ENCODE data around the gene CD79A. TPM values are rescaled to one million over a fixed set of nuclear protein-coding genes. Genes with fewer than 3 reads are reported as not detected.
"Not testable (repeated sequence)": the region's sequence is repeated elsewhere in the genome, so short reads cannot be mapped to it uniquely, and the experiment has no call there.

The CD79A gene
- total and polyA plus RNA-seq, 7 experiments from 2014 or later = 2.6 to 27.9 (median 8.9) TPM

DNA sequence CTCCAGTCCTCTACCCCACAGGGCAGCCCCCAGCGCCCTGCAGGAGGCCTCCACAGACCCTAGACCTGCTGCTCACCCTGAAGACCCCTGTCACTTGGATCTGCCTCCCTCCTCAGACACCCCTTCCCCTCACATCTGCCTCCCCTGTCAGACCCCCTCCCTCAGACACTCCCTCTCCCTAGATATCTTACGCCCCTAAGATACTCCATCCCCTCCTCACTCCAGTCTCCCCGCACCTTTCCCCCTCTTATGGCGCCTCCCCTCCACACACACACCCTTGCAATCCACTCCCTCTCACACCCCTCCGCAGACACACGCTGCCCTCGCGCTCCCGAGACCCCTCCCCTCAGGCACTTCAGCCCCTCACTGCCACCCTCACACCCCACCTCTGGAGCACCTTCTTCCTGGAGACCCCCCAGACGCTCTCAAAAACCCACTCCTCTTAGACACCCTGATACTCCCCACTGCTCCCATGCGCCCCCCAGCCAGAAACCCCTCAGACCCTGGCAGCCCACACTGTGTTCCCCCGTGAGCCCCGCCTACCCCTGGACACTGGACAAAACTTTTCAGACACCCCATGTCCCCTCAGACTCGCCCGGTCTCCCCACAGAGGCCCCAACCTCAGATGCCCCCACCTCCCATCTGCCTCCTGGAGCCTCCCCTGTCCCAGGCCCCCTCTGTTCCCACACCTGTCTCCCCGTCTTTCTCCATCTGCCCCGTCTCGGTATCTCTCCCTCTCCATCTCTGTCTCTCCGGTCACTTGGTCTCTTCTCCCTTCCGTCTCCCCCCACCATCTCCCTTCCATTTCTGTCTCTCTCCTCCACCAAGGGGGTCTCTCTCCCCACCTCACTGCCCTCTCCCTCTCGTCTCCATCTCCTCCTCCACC is 36.7 kb downstream of the CD79A start:
- CTCF ChIA-PET = no interaction called here
- intact Hi-C loops (cut with micrococcal nuclease) = loop anchor here in 1 of 2 donors (2.0 kb wide), 2 partner anchors 13 to 37 kb away; no protein-coding TSS in a partner anchor
- Mint-ChIP-seq H3K36me3 (peaks cover 0 to 21% (median 0%) of the 10 kb centered on the region in 5 donors), H3K27ac (peak overlapping the region in 5 of 9 donors; percentile 35 to 67 (median 52)), H3K4me3 (peak overlapping the region in 7 of 10 donors; percentile 43 to 71 (median 51)), H3K9me3 (peaks cover 0 to 5% (median 0%) of the 10 kb centered on the region in 11 donors), H3K4me1 (peaks cover 15 to 43% (median 31%) of the 10 kb centered on the region in 7 donors), H3K27me3 (peaks cover 0 to 28% (median 0%) of the 10 kb centered on the region in 5 donors)
- POLR2A ChIA-PET = no interaction called here
- ATAC-seq (no peak), DNase-seq (no peak)
- no peak overlapping the region for H3K27ac ChIP-seq (ENCODE audit: low read depth, low read length)
- peaks cover 20 to 53% of the 10 kb centered on the region in 2 donors for H3K4me1 ChIP-seq (ENCODE audit: control insufficient read depth in 2 of 2, insufficient read depth in 2 of 2, low read length in 2 of 2)
- peaks cover 0 to 5% (median 0%) of the 10 kb centered on the region in 3 experiments for H3K36me3 ChIP-seq (ENCODE audit: control insufficient read depth in 2 of 3, insufficient read depth in 3 of 3, low read length in 3 of 3)
- H3K9me3 ChIP-seq (ENCODE audit: control insufficient read depth in 2 of 3, low read length in 3 of 3) = no peaks in the 10 kb centered on the region
- H3K27me3 ChIP-seq (ENCODE audit: control insufficient read depth in 2 of 2, insufficient read depth in 2 of 2, low read length in 2 of 2) = peaks cover 0 to 23% of the 10 kb centered on the region in 2 donors
- no peak overlapping the region for H3K4me3 ChIP-seq (ENCODE audit: low read length)

GRCh38 chr19:41914424-41914834 is 37.4 kb downstream of the CD79A start:
- CTCF ChIA-PET; ATAC-seq; H3K36me3 ChIP-seq (ENCODE audit: control insufficient read depth in 2 of 3, insufficient read depth in 3 of 3, low read length in 3 of 3); H3K9me3 Mint-ChIP-seq; H3K4me3 ChIP-seq (ENCODE audit: low read length); H3K9me3 ChIP-seq (ENCODE audit: control insufficient read depth in 2 of 3, low read length in 3 of 3); DNase-seq; H3K27ac ChIP-seq (ENCODE audit: low read depth, low read length); POLR2A ChIA-PET: not testable (repeated sequence)
- Mint-ChIP-seq H3K36me3 (peaks cover 0 to 17% (median 0%) of the 10 kb centered on the region in 5 donors), H3K27me3 (peaks cover 0 to 26% (median 0%) of the 10 kb centered on the region in 5 donors), H3K27ac (peak overlapping the region in 5 of 9 donors; percentile 31 to 67 (median 52)), H3K4me3 (peak overlapping the region in 7 of 10 donors; percentile 42 to 71 (median 44)), H3K4me1 (peaks cover 15 to 43% (median 31%) of the 10 kb centered on the region in 7 donors)
- Histone ChIP-seq H3K4me1 (ENCODE audit: control insufficient read depth in 2 of 2, insufficient read depth in 2 of 2, low read length in 2 of 2) (peaks cover 20 to 53% of the 10 kb centered on the region in 2 donors), H3K27me3 (ENCODE audit: control insufficient read depth in 2 of 2, insufficient read depth in 2 of 2, low read length in 2 of 2) (peaks cover 0 to 23% of the 10 kb centered on the region in 2 donors)
- intact Hi-C loops (cut with micrococcal nuclease) = loop anchor here in 1 of 2 donors (2.0 kb wide), 1 partner anchor 36 kb away; no protein-coding TSS in a partner anchor

GRCh38 chr19:41915021-41915775 is 38.1 kb downstream of the CD79A start:
- peaks cover 0 to 23% of the 10 kb centered on the region in 2 donors for H3K27me3 ChIP-seq (ENCODE audit: control insufficient read depth in 2 of 2, insufficient read depth in 2 of 2, low read length in 2 of 2)
- Mint-ChIP-seq H3K27me3 (peaks cover 0 to 26% (median 0%) of the 10 kb centered on the region in 5 donors), H3K27ac (peak overlapping the region in 1 of 9 donors; percentile 63), H3K4me3 (no peak overlapping the region), H3K4me1 (peaks cover 15 to 41% (median 31%) of the 10 kb centered on the region in 7 donors), H3K9me3 (peaks cover 0 to 5% (median 0%) of the 10 kb centered on the region in 11 donors), H3K36me3 (peaks cover 0 to 16% (median 0%) of the 10 kb centered on the region in 5 donors)
- no peaks in the 10 kb centered on the region for H3K9me3 ChIP-seq (ENCODE audit: control insufficient read depth in 2 of 3, low read length in 3 of 3)
- ChIA-PET POLR2A (no interaction called here), CTCF (no interaction called here)
- H3K27ac ChIP-seq (ENCODE audit: low read depth, low read length) = no peak overlapping the region
- intact Hi-C loops (cut with micrococcal nuclease) = loop anchor here in 1 of 2 donors (2.0 kb wide), 1 partner anchor 36 kb away; no protein-coding TSS in a partner anchor
- DNase-seq = peak in 2 of 9 donors; percentile 25 to 35
- H3K4me1 ChIP-seq (ENCODE audit: control insufficient read depth in 2 of 2, insufficient read depth in 2 of 2, low read length in 2 of 2) = peaks cover 20 to 53% of the 10 kb centered on the region in 2 donors
- no peaks in the 10 kb centered on the region for H3K36me3 ChIP-seq (ENCODE audit: control insufficient read depth in 2 of 3, insufficient read depth in 3 of 3, low read length in 3 of 3)
- ATAC-seq = no peak
- H3K4me3 ChIP-seq (ENCODE audit: low read length) = peak overlapping the region; percentile 45

DNA sequence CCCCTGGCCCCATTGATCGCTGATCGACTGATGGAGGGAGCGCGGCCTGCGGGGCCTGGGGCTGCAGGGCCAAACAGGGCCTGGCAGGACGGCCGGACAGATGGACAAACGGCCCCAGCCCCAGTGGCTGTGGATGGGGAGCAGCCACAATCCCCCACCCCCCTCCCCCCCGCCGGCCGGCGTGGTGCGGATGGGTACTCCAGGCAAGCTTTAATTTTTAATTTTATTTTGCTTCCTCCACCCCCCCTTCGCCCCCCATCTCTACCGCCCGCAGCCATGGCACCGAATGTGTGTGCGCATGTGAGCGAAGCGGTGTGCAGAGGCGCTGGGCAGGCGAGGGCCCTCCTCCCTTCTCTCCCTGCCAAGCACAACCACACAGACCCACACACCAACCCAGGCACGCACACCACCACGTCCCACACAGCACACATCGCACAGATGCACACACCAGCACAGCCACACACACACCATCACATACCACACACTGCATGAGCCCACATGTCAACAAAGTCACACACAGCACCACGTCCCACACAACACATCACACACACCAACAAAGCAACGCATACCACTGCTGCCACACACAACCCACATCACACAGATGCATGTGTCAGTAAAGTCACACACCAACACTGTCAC is 38.8 kb downstream of the CD79A start:
- H3K4me1 Mint-ChIP-seq = peaks cover 15 to 34% (median 25%) of the 10 kb centered on the region in 7 donors
- peaks cover 20 to 46% of the 10 kb centered on the region in 2 donors for H3K4me1 ChIP-seq (ENCODE audit: control insufficient read depth in 2 of 2, insufficient read depth in 2 of 2, low read length in 2 of 2)
- POLR2A ChIA-PET = no interaction called here

DNA sequence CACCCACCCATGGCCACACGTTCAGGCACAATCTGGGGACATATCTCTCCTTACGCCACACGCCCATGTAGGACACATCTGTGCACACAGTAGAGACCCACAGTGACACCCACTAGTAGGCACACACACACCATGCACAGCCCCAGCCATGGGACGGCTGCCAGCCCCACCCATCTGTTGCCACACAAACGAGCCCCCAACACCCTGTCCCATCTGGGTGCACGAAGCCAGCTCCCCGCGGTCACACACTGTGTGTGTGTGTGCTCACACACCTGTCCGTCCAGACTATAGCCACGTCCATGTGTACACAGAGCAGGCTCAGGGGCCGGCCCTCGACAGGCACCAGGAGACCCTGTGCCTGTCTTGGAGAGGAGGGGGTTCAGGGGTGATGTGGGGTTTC is 40.6 kb downstream of the CD79A start:
- Histone ChIP-seq H3K27ac (ENCODE audit: low read depth, low read length) (no peak overlapping the region), H3K27me3 (ENCODE audit: control insufficient read depth in 2 of 2, insufficient read depth in 2 of 2, low read length in 2 of 2) (peaks cover 0 to 23% of the 10 kb centered on the region in 2 donors), H3K4me3 (ENCODE audit: low read length) (no peak overlapping the region), H3K36me3 (ENCODE audit: control insufficient read depth in 2 of 3, insufficient read depth in 3 of 3, low read length in 3 of 3) (no peaks in the 10 kb centered on the region), H3K9me3 (ENCODE audit: control insufficient read depth in 2 of 3, low read length in 3 of 3) (no peaks in the 10 kb centered on the region), H3K4me1 (ENCODE audit: control insufficient read depth in 2 of 2, insufficient read depth in 2 of 2, low read length in 2 of 2) (peaks cover 11 to 48% of the 10 kb centered on the region in 2 donors)
- Mint-ChIP-seq H3K27ac (no peak overlapping the region), H3K36me3 (peaks cover 0 to 6% (median 0%) of the 10 kb centered on the region in 5 donors), H3K27me3 (peaks cover 0 to 14% (median 6%) of the 10 kb centered on the region in 5 donors), H3K4me1 (peaks cover 14 to 28% (median 20%) of the 10 kb centered on the region in 7 donors), H3K4me3 (no peak overlapping the region), H3K9me3 (no peaks in the 10 kb centered on the region)
- ChIA-PET POLR2A (interaction anchor here (0.7 to 1.1 kb wide), 2 partner anchors 30 to 34 kb away, joined by 3 to 5 read pairs; partner anchors contain the start of gene ARHGEF1), CTCF (no interaction called here)
- DNase-seq = no peak
- intact Hi-C loops (cut with micrococcal nuclease) = no loop called here
- no peak for ATAC-seq

More for the DNA sequence above, 38.8 kb downstream of the CD79A start:
- intact Hi-C loops (cut with micrococcal nuclease) = loop anchor here (1.0 to 2.0 kb wide), 3 partner anchors 12 to 35 kb away; partner anchors contain the start of gene ERFL (in 1 of the 2)
- ATAC-seq (peak; percentile 25), DNase-seq (peak in 3 of 9 donors; percentile 32 to 42 (median 39))
- Mint-ChIP-seq H3K36me3 (peaks cover 0 to 9% (median 0%) of the 10 kb centered on the region in 5 donors), H3K27ac (no peak overlapping the region), H3K9me3 (peaks cover 0 to 5% (median 0%) of the 10 kb centered on the region in 11 donors), H3K4me3 (no peak overlapping the region), H3K27me3 (peaks cover 0 to 23% (median 0%) of the 10 kb centered on the region in 5 donors)
- Histone ChIP-seq H3K27me3 (ENCODE audit: control insufficient read depth in 2 of 2, insufficient read depth in 2 of 2, low read length in 2 of 2) (peaks cover 0 to 23% of the 10 kb centered on the region in 2 donors), H3K4me3 (ENCODE audit: low read length) (peak overlapping the region; percentile 45), H3K27ac (ENCODE audit: low read depth, low read length) (no peak overlapping the region), H3K36me3 (ENCODE audit: control insufficient read depth in 2 of 3, insufficient read depth in 3 of 3, low read length in 3 of 3) (no peaks in the 10 kb centered on the region), H3K9me3 (ENCODE audit: control insufficient read depth in 2 of 3, low read length in 3 of 3) (no peaks in the 10 kb centered on the region)
- CTCF ChIA-PET = no interaction called here

- Mint-ChIP-seq H3K36me3 (peaks cover 0 to 6% (median under 1%) of the 10 kb centered on the region in 5 donors), H3K27me3 (peaks cover 0 to 12% (median 7%) of the 10 kb centered on the region in 5 donors), H3K27ac (no peak overlapping the region), H3K4me1 (peaks cover 15 to 28% (median 21%) of the 10 kb centered on the region in 7 donors), H3K4me3 (no peak overlapping the region), H3K9me3 (no peaks in the 10 kb centered on the region)
- ATAC-seq (peak; percentile 17), DNase-seq (no peak)
- intact Hi-C loops (cut with micrococcal nuclease) = no loop called here
- Histone ChIP-seq H3K4me1 (ENCODE audit: control insufficient read depth in 2 of 2, insufficient read depth in 2 of 2, low read length in 2 of 2) (peaks cover 11 to 46% of the 10 kb centered on the region in 2 donors), H3K4me3 (ENCODE audit: low read length) (no peak overlapping the region), H3K9me3 (ENCODE audit: control insufficient read depth in 2 of 3, low read length in 3 of 3) (no peaks in the 10 kb centered on the region), H3K27ac (ENCODE audit: low read depth, low read length) (no peak overlapping the region), H3K27me3 (ENCODE audit: control insufficient read depth in 2 of 2, insufficient read depth in 2 of 2, low read length in 2 of 2) (peaks cover 0 to 23% of the 10 kb centered on the region in 2 donors), H3K36me3 (ENCODE audit: control insufficient read depth in 2 of 3, insufficient read depth in 3 of 3, low read length in 3 of 3) (no peaks in the 10 kb centered on the region)
- CTCF ChIA-PET = no interaction called here
- POLR2A ChIA-PET = no interaction called here
Measured at GRCh38 chr19:41918095-41918494, 41.0 kb downstream of the CD79A start.
